HG02798 (cell line): Measurements from ENCODE around the gene C19orf38.

ENCODE experiments used
- ATAC-seq: cut with Tn5 transposase; IDR thresholded peaks from one replicate; pipeline ENCODE4 v1.9.1; 2021; ENCODE audit warnings: mild to moderate bottlenecking; ENCODE audit not compliant: unreplicated experiment, poor library complexity

Gene C19orf38

GRCh38 chr19:10848230-10848856, at the start of gene C19orf38:
C19orf38 (plus strand) TSS chr19:10848415; CDS start chr19:10848509, 94 bp downstream.
- no peak for ATAC-seq

GRCh38 chr19:10800488-10800887, 47.7 kb upstream of the C19orf38 start:
- no peak for ATAC-seq

DNA sequence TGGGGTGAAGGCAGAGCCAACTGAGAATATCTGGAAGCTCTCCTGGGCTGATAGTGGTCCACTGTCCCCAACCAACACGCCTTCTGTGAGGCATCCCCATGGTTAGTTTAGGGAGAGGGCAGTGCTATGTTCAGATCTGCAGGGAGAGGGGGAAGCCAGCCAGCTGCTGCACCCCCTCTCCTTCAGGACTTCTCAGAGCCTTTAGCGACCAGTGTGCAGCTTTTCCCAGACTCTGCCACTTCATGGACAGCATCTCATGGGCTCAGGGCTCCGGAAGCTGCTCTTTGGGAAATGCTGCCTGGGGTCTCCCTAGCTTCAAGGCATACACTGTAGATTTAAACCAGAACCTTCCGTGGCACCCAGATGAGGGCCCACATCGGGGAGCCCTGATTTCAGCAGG, 45.7 kb upstream of the C19orf38 start:
- no peak for ATAC-seq

DNA sequence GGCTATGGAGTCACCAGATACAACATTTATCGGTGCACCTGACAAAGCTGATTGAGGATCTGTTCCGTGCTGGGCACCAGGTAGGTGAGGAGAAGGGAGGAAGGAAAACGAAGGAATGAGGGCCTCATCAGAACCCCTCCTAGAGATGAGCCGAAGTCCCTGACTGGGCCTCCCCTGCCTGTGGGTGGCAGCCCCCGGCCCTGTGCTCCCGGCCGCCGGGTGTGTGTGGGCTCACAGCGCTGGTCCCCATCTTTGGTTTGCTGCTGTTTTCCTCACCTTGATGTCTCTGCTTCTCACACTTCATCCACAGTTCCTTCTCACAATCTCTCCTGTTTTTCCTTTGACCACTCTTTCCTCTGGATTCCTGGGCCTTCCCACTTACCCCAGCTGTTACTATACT, 45.0 kb upstream of the C19orf38 start:
- ATAC-seq, result no peak

DNA sequence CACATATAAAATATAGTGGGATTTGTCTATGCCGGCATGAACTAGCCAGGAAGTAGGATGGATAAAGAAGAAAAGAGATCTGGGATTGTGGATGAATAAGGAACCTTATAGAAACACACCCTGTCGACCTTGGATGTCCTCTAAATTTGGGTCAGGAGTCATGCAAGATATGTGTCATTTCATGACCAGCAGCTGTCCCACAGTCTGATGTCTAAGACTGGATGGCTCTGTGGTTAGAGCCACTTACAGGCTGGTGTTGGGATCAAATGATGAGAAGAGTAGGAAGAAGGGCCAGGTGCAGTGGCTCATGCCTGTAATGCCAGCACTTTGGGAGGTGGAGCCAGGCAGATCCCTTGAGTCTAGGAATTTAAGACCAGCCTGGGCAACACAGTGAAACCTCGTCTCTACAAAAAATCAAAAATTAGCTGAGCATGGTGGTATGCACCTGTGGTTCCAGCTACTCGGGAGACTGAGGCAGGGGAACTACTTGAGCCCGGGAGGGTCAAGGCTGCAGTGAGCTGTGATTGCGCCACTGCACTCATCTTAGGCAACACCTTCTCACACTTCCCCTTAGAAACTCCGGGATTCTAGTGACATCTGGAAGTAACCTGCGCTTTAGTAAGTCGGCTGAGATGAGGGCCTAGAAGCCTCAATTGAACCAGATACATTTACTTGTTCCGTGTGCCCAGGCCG, 43.0 kb upstream of the C19orf38 start:
- ATAC-seq, result no peak

DNA sequence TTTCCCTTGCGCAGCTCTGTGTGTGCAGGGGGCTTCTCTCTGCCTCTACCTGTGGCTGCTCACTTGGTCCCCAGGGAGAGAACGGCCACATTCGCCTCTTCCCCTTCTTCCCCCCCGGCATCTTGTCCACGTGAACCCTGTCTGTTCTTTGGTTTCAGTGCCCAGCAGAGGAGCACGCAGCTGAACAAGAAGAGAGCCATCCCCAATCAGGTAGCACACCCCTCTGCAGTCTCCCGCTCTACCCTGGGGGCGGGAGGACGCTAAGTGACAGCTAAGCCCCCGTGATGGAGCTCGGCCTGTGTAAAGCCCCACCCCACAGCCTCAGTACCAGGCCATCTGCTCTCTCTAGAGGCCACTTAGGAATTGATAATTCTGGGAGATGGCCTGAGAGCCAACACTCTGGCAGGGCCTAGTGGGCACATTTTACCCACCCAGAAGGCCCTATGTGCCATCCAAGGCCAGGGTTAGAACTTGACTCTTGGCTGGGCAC, 42.4 kb upstream of the C19orf38 start:
- no peak for ATAC-seq

DNA sequence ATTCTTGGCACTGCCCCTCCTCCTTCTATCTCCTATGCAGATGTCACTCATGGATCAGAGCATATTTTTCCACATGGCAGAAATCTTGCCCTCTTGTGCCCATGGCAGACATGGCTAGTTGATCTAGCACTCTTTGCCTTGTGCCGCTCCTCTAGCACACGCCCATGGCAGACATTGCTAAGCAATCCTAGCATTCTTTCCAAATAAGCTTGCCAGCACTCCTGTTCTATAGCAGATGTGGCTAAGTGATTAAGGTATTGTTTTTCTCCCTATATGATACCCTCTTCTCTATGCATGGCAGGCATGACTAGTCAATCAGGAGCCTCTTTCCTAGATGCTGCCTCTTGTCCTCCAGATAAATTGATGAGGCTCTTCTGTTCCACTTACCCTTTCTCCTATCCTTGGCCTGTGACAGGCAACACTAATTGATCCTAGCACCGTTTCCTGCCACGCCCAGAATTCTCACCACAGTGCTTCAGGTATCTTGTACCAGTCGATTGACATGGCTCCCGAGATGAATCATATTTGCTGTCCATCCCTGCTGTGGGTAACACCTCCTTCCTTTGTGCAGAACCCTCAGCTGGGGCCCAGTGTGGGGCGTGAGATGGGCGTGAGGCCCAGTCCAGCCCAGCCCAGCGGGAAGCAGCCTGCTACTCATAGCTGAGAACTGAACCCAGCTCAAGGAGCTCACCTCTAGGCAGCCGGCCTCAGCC, 39.1 kb upstream of the C19orf38 start:
- no peak for ATAC-seq

- no peak for ATAC-seq
Measured at GRCh38 chr19:10809651-10810285, 38.4 kb upstream of the C19orf38 start.

DNA sequence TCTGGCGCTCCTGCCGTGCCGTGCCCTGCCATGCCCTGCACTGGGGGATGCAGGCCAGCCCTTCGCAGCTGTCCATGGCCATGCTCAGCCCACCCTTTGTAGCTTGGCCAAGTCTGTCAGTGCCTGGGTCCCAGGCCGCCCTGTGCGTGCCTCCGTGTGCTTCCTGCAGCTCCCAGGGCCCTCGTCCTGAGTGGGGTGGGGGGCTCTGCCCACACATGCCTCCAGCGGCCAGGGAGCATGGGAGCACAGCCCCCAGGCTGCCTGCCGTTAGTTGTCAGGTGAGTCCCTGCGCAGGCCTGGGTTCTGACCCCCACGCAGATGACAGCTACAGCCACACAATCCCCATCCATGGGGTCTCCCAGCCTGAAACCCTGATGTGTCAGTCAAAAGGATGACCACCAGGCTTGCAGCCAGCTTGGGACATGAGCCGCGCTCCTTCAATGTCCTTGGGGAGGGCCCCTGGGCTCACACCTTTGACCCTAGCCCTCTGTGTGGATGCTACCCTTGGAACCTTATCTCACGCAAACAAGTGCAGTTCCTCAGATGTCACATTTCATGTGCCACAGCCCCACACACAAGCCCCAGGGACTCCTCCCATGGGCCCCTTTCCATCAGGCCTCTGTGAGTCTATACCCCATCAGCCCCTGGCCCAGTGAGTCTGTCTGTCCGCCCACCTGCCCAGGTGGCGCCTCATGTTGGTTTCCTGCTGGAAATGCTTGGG, 36.7 kb upstream of the C19orf38 start:
- ATAC-seq, result no peak

DNA sequence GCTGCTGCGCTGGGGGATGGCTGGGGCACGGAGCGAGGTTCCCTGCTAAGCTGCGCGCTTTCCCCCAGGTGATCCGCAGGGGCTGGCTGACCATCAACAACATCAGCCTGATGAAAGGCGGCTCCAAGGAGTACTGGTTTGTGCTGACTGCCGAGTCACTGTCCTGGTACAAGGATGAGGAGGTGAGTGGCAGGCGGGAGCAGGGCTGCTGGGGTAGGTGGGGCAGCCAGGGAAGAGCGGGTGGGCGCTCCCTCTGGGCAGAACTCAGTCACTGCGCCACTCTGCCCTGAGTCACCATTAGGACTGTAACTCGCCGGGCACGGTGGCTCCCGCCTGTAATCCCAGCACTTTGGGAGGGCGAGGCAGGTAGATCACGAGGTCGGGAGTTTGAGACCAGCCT, 36.0 kb upstream of the C19orf38 start:
- ATAC-seq, result no peak

GRCh38 chr19:10812902-10813404, 35.3 kb upstream of the C19orf38 start:
- ATAC-seq, result no peak

- ATAC-seq, result no peak
Measured at GRCh38 chr19:10815007-10815536, 33.1 kb upstream of the C19orf38 start.

DNA sequence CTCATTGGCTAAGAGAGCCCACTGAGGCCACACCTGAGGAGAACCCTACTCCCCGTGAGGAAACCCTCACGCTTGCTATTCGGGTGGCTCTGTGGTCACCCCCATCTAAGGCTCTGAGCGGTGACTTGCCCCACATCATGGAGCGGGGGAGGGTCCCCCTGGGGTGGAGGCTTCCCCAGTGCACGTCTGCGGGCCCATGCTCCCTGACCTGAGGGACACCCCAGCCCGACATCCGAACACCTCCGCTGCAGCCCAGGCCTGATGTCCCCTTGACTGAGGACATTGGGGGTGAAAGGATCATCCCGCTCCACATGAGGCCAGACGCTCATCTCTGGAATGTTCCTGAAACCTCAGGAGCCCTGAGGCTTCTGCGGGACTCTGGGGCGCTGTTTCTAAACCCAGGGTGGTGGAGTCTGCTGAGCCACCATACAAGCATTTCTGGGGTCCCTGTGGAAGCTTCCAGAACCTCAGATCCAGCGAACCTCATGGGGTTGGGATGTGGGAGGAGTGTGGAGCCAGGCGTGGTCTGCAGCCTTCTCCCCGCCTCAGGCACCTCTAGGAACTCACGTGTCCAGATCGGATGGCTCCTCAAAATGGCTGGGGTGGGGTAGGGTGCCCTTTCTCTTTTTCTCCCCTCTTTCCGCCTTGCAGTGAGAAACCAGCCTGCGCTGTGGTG, 32.1 kb upstream of the C19orf38 start:
- ATAC-seq, result no peak

- ATAC-seq, result no peak
Measured at GRCh38 chr19:10816691-10817090, 31.5 kb upstream of the C19orf38 start.

DNA sequence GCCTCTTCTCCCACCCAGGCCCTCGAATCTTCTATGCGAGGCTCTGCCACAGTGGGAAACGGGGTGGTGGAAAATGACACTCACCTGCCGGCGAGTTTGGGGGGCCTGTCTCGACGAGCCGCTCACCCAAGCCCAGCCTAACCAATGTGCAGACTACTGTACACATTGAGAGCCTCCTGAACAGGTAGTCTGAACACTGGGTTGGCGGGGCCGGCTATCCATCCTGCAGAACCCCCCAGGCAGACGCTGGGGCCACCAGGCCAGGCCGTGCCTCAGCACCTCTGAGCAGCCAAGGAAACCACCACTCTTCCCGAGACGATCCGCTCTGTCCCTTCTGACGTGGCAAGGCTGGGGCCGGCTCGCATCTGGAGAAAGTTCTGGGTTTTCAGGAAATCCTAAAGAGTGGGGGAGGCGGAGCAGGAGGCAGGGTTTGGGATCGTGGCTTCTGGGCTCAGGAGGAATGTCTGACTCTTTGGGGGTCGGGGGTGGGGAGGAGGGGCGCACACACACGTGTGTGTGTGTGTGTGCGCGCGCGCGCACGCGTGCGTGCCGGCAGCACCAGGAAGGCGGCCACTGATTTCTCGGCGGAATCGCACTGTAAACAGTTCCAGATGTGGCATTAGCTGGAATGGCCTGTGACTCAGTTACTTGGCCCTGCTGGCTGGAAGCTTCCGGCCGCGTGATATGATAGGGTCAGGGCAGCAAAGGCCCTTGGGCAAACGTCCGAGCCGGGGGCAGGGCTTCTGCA, 30.8 kb upstream of the C19orf38 start:
- ATAC-seq, result no peak

- no peak for ATAC-seq
Measured at GRCh38 chr19:10818301-10819123, 29.7 kb upstream of the C19orf38 start.

GRCh38 chr19:10819124-10820060, 28.8 kb upstream of the C19orf38 start:
- no peak for ATAC-seq
